GM23338 (cell line): ENCODE measurements around the gene SLC4A2.

Source experiments
- EZH2phosphoT487 ChIP-seq: fragments of 200-600 bp; sonication (generic); IDR thresholded peaks from one replicate; pipeline ENCODE4 v1.8.1; 2018; ENCODE audit warnings: antibody characterized with exemption; ENCODE audit not compliant: unreplicated experiment
- NANOG ChIP-seq: IDR thresholded peaks from 2 replicates; pipeline ENCODE4 v1.6.1; 2016; ENCODE audit warnings: antibody characterized with exemption, borderline replicate concordance
- POLR2AphosphoS5 ChIP-seq: IDR thresholded peaks from 2 replicates; pipeline ENCODE4 v1.6.1; 2016; ENCODE audit warnings: antibody characterized with exemption, low read depth
- TF ChIP-seq, protein P1 (sequence below), 2 experiments: fragments of 200-600 bp in 1 of 2; sonication (generic) in 1 of 2; conservative IDR thresholded peaks; 2 replicates each; pipeline versions ENCODE4 v1.5.1 to v1.6.1; 2016 to 2017; ENCODE audit warnings: antibody characterized with exemption in 2 of 2, low read depth in 2 of 2, mild to moderate bottlenecking in 2 of 2, moderate library complexity in 1 of 2

DNA sequence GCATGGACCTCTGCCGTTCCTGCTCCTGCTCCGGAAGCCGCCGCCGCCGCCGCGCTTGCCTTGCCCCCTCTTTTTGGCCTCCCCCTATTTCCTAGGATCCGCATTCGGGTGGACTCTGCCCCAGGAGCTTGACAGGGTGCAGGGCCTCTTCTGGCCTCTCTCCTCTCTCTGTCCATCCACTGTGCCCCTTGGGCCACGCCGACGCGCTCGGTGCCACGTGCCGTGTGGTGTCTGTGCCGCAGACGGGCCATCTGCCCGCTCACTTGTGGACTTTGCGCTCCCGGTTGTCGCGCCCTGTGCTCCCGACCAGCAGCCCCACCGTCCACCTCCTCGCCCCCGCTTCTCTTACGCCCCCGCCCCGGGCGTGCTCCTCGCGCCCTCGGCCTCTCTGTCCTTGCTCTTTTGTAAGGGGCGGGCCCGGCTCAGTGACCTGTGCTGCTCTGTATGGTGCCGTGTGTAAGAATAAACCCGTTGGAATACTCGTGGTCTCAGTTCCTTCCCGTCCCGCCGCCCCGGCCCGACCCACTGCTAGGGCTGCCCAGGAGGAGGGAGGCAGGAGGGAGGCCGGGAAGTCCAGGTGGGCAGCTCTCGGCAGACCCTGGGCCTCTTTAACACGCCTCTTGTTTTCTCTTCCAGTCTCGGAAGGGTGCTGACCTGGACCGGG lies 63.9 kb downstream of the SLC4A2 start:
- TF ChIP-seq, protein P1, sequence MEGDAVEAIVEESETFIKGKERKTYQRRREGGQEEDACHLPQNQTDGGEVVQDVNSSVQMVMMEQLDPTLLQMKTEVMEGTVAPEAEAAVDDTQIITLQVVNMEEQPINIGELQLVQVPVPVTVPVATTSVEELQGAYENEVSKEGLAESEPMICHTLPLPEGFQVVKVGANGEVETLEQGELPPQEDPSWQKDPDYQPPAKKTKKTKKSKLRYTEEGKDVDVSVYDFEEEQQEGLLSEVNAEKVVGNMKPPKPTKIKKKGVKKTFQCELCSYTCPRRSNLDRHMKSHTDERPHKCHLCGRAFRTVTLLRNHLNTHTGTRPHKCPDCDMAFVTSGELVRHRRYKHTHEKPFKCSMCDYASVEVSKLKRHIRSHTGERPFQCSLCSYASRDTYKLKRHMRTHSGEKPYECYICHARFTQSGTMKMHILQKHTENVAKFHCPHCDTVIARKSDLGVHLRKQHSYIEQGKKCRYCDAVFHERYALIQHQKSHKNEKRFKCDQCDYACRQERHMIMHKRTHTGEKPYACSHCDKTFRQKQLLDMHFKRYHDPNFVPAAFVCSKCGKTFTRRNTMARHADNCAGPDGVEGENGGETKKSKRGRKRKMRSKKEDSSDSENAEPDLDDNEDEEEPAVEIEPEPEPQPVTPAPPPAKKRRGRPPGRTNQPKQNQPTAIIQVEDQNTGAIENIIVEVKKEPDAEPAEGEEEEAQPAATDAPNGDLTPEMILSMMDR (conservative IDR thresholded peaks at IDR 0.05; ENCODE audit: low read depth in 2 of 2): no peak
- TF ChIP-seq EZH2phosphoT487: no peak
- no peak for TF ChIP-seq POLR2AphosphoS5
- no peak for TF ChIP-seq NANOG
